Fibroblast of lung (primary cell): ENCODE measurements around the gene CHMP4A. TPM values are rescaled to one million over a fixed set of nuclear protein-coding genes. Genes with fewer than 3 reads are reported as not detected.

Experiments
- DNase-seq, 2 donors: peaks; one replicate each; pipeline versions ENCODE4 v3.0.0 to v3.0.0-alpha.2; 2010; ENCODE audit warnings: low read depth in 2 of 2
- H2AFZ ChIP-seq: 2 replicates; pipeline ENCODE4 v1.5.1; 2012; ENCODE audit warnings: low read length, control low read depth, inconsistent platforms
- H3K27ac ChIP-seq: 2 replicates; pipeline ENCODE4 v1.5.1; 2011; ENCODE audit warnings: low read length, control low read depth; ENCODE audit not compliant: insufficient read depth
- H3K27me3 ChIP-seq: 2 replicates; pipeline ENCODE4 v1.5.1; 2011; ENCODE audit warnings: mild to moderate bottlenecking, low read length; ENCODE audit not compliant: control insufficient read depth, insufficient read depth
- H3K36me3 ChIP-seq: 2 replicates; pipeline ENCODE4 v1.5.1; 2011; ENCODE audit warnings: low read length; ENCODE audit not compliant: control insufficient read depth, insufficient read depth
- H3K4me1 ChIP-seq: 2 replicates; pipeline ENCODE4 v1.5.1; 2011; ENCODE audit warnings: low read length; ENCODE audit not compliant: control insufficient read depth, insufficient read depth; ENCODE audit errors: extremely low read depth
- H3K4me2 ChIP-seq: 2 replicates; pipeline ENCODE4 v1.5.1; 2011; ENCODE audit warnings: low read length, control low read depth; ENCODE audit not compliant: insufficient read depth; ENCODE audit errors: extremely low read depth
- H3K4me3 ChIP-seq, 4 experiments: fragments of 200-600 bp in 1 of 4; sonication (generic) in 1 of 4; replicated peaks in 1 of 4; 2 replicates each; pipeline ENCODE4 v1.5.1; 2011 to 2016; ENCODE audit warnings: low read length in 4 of 4, low read depth in 3 of 4, mild to moderate bottlenecking in 3 of 4, control low read depth in 2 of 4, inconsistent platforms in 1 of 4, mixed read lengths in 1 of 4; ENCODE audit not compliant: insufficient read depth in 1 of 4; ENCODE audit errors: control extremely low read depth in 1 of 4
- H3K79me2 ChIP-seq: 2 replicates; pipeline ENCODE4 v1.5.1; 2012; ENCODE audit warnings: mild to moderate bottlenecking, low read length, inconsistent platforms; ENCODE audit not compliant: control insufficient read depth, insufficient read depth
- H3K9ac ChIP-seq: 2 replicates; pipeline ENCODE4 v1.5.1; 2011; ENCODE audit warnings: mild to moderate bottlenecking, low read length, control low read depth; ENCODE audit not compliant: insufficient read depth
- H3K9me3 ChIP-seq: 2 replicates; pipeline ENCODE4 v1.5.1; 2012; ENCODE audit warnings: low read depth, low read length; ENCODE audit not compliant: control insufficient read depth, insufficient read depth
- H4K20me1 ChIP-seq: 2 replicates; pipeline ENCODE4 v1.5.1; 2011; ENCODE audit warnings: low read length; ENCODE audit not compliant: control insufficient read depth, insufficient read depth; ENCODE audit errors: extremely low read depth
- CTCF ChIP-seq, 2 donors: IDR thresholded peaks in 1 of 2; conservative IDR thresholded peaks in 1 of 2; 1 replicate in 1 of 2; 2 replicates in 1 of 2; pipeline ENCODE4 v1.5.1; 2011 to 2012; ENCODE audit warnings: low read length in 2 of 2, control low read depth in 1 of 2, inconsistent platforms in 1 of 2, low read depth in 1 of 2, mild to moderate bottlenecking in 1 of 2
- EZH2 ChIP-seq: IDR thresholded peaks from 2 replicates; pipeline ENCODE4 v1.5.1; 2012; ENCODE audit warnings: low read length, control low read depth, mild to moderate bottlenecking; ENCODE audit errors: missing control alignments
- polyA plus RNA-seq, 2 donors: library from polyadenylated mRNA; depleted of rRNA in 1 of 2; stranded (reverse) in 1 of 2; unstranded in 1 of 2; fragments of >200 nt; gene quantifications; 2 replicates each; pipeline ENCODE4 v1.2.1, GENCODE V29; 2011 to 2012; ENCODE audit warnings: missing spikeins in 1 of 2
- total RNA-seq: library from RNA; depleted of rRNA; stranded (reverse); fragments of >200 nt; gene quantifications from 2 replicates; pipeline ENCODE4 v1.2.1, GENCODE V29; 2014

Gene CHMP4A
- total and polyA plus RNA-seq, 2 donors (not counting 1 experiment from before 2014, with no cell fraction given): 22.1 to 96.8 TPM

GRCh38 chr14:24207625-24208024, 5.7 kb downstream of the CHMP4A start:
- H3K4me1 ChIP-seq: peaks cover 2% of the 10 kb centered on the region
- no peaks in the 10 kb centered on the region for H3K27me3 ChIP-seq
- no peak overlapping the region for H2AFZ ChIP-seq
- H4K20me1 ChIP-seq: no peaks in the 10 kb centered on the region
- H3K9me3 ChIP-seq: no peaks in the 10 kb centered on the region
- no peak for DNase-seq
- no peak for TF ChIP-seq EZH2
- no peak for TF ChIP-seq CTCF (conservative IDR thresholded peaks at IDR 0.05 in 1 of 2, IDR thresholded peaks at IDR 0.05 in 1 of 2; ENCODE audit: low read depth in 1 of 2, low read length in 2 of 2)
- H3K36me3 ChIP-seq: peaks cover 22% of the 10 kb centered on the region
- H3K79me2 ChIP-seq: peaks cover 3% of the 10 kb centered on the region
- H3K4me3 ChIP-seq: no peak overlapping the region
- no peak overlapping the region for H3K4me2 ChIP-seq
- no peak overlapping the region for H3K9ac ChIP-seq
- no peak overlapping the region for H3K27ac ChIP-seq

GRCh38 chr14:24207104-24207551, 6.2 kb downstream of the CHMP4A start:
- H3K27me3 ChIP-seq: no peaks in the 10 kb centered on the region
- H3K9me3 ChIP-seq: no peaks in the 10 kb centered on the region
- H3K4me2 ChIP-seq: no peak overlapping the region
- no peak overlapping the region for H3K9ac ChIP-seq
- H3K4me3 ChIP-seq: no peak overlapping the region
- peaks cover 22% of the 10 kb centered on the region for H3K36me3 ChIP-seq
- H4K20me1 ChIP-seq: no peaks in the 10 kb centered on the region
- no peak for TF ChIP-seq CTCF (conservative IDR thresholded peaks at IDR 0.05 in 1 of 2, IDR thresholded peaks at IDR 0.05 in 1 of 2; ENCODE audit: low read depth in 1 of 2, low read length in 2 of 2)
- TF ChIP-seq EZH2: no peak
- H3K79me2 ChIP-seq: no peaks in the 10 kb centered on the region
- no peaks in the 10 kb centered on the region for H3K4me1 ChIP-seq
- no peak for DNase-seq
- H3K27ac ChIP-seq: no peak overlapping the region
- no peak overlapping the region for H2AFZ ChIP-seq

- no peak overlapping the region for H2AFZ ChIP-seq
- H3K36me3 ChIP-seq: peaks cover 22% of the 10 kb centered on the region
- no peaks in the 10 kb centered on the region for H3K9me3 ChIP-seq
- TF ChIP-seq CTCF (conservative IDR thresholded peaks at IDR 0.05 in 1 of 2, IDR thresholded peaks at IDR 0.05 in 1 of 2; ENCODE audit: low read depth in 1 of 2, low read length in 2 of 2): no peak
- no peak for TF ChIP-seq EZH2
- H3K79me2 ChIP-seq: no peaks in the 10 kb centered on the region
- no peak overlapping the region for H3K4me2 ChIP-seq
- no peak overlapping the region for H3K4me3 ChIP-seq
- no peaks in the 10 kb centered on the region for H4K20me1 ChIP-seq
- no peak overlapping the region for H3K9ac ChIP-seq
- no peak overlapping the region for H3K27ac ChIP-seq
- no peaks in the 10 kb centered on the region for H3K27me3 ChIP-seq
- H3K4me1 ChIP-seq: no peaks in the 10 kb centered on the region
- DNase-seq: no peak
Measured at GRCh38 chr14:24206260-24207103, 6.8 kb downstream of the CHMP4A start.
